Neural cell (in vitro differentiated cells): ENCODE results near the gene HDHD2. TPM values are rescaled to one million over a fixed set of nuclear protein-coding genes. Genes with fewer than 3 reads are reported as not detected.

ENCODE experiments used
- H2AFZ ChIP-seq: fragments of 200-600, 300-800 bp; sonication (generic), shearing (Covaris generic); 2 replicates; pipeline ENCODE4 v1.6.0; 2014; ENCODE audit warnings: low read depth, mild to moderate bottlenecking, antibody characterized with exemption, low read length, moderate library complexity
- H3F3A ChIP-seq: fragments of 200-600 bp; shearing (Covaris generic); 2 replicates; pipeline ENCODE4 v1.6.1; 2016; ENCODE audit warnings: mild to moderate bottlenecking, moderate library complexity, mixed read lengths, antibody characterized with exemption, low read length; ENCODE audit not compliant: insufficient read depth, poor library complexity, severe bottlenecking
- H3K27ac ChIP-seq: fragments of 200-600, 300-800 bp; sonication (generic), shearing (Covaris generic); 2 replicates; pipeline ENCODE4 v1.5.1; 2014; ENCODE audit warnings: mild to moderate bottlenecking, low read length, moderate library complexity
- H3K27me3 ChIP-seq: fragments of 300-800, 200-600 bp; sonication (generic), shearing (Covaris generic); 2 replicates; pipeline ENCODE4 v1.6.0; 2014; ENCODE audit warnings: mild to moderate bottlenecking, low read depth, low read length, moderate library complexity; ENCODE audit not compliant: insufficient read depth
- H3K36me3 ChIP-seq: fragments of 300-800, 200-600 bp; sonication (generic), shearing (Covaris generic); 2 replicates; pipeline ENCODE4 v1.5.1; 2014; ENCODE audit warnings: mild to moderate bottlenecking, antibody characterized with exemption, low read length, moderate library complexity; ENCODE audit not compliant: insufficient read depth
- H3K4me2 ChIP-seq: fragments of 300-800, 200-600 bp; sonication (generic), shearing (Covaris generic); 2 replicates; pipeline ENCODE4 v1.6.0; 2014; ENCODE audit warnings: mild to moderate bottlenecking, low read length
- H3K4me3 ChIP-seq: fragments of 300-800, 200-600 bp; sonication (generic), shearing (Covaris generic); 2 replicates; pipeline ENCODE4 v1.5.1; 2014; ENCODE audit warnings: mild to moderate bottlenecking, low read length, moderate library complexity
- H3K79me2 ChIP-seq: fragments of 200-600 bp; shearing (Covaris generic); replicated peaks from 2 replicates; pipeline ENCODE4 v1.6.0; 2014; ENCODE audit warnings: mild to moderate bottlenecking, low read length, moderate library complexity; ENCODE audit not compliant: insufficient read depth
- H3K9ac ChIP-seq: fragments of 300-800, 200-600 bp; sonication (generic), shearing (Covaris generic); 2 replicates; pipeline ENCODE4 v1.6.1; 2016; ENCODE audit warnings: mild to moderate bottlenecking, low read length, mixed read lengths
- H3K9me2 ChIP-seq: fragments of 200-600 bp; shearing (Covaris generic); 2 replicates; pipeline ENCODE4 v1.6.1; 2016; ENCODE audit warnings: mild to moderate bottlenecking, low read length, mixed read lengths; ENCODE audit not compliant: insufficient read depth
- H3K9me3 ChIP-seq: fragments of 200-600, 300-800 bp; sonication (generic), shearing (Covaris generic); 2 replicates; pipeline ENCODE4 v1.6.1; 2016; ENCODE audit warnings: mild to moderate bottlenecking, mixed run types, low read length, moderate library complexity, mixed read lengths
- H4K20me1 ChIP-seq: fragments of 200-600 bp; shearing (Covaris generic); 2 replicates; pipeline ENCODE4 v1.6.1; 2016; ENCODE audit warnings: mild to moderate bottlenecking, mixed run types; ENCODE audit not compliant: insufficient read depth
- CTCF ChIP-seq: fragments of 450-650 bp; IDR thresholded peaks from 2 replicates; pipeline ENCODE4 v1.5.1; 2014; ENCODE audit warnings: antibody characterized with exemption, mild to moderate bottlenecking, moderate library complexity; ENCODE audit not compliant: poor library complexity, severe bottlenecking
- EP300 ChIP-seq: fragments of 450-650 bp; conservative IDR thresholded peaks from 2 replicates; pipeline ENCODE4 v1.6.1; 2014; ENCODE audit warnings: antibody characterized with exemption, mild to moderate bottlenecking, moderate library complexity; ENCODE audit not compliant: poor library complexity, severe bottlenecking
- EZH2 ChIP-seq: fragments of 200-600, 300-800 bp; shearing (Covaris generic), sonication (generic); IDR thresholded peaks from 2 replicates; pipeline ENCODE4 v1.6.1; 2014; ENCODE audit warnings: antibody characterized with exemption, low read length, borderline replicate concordance, mild to moderate bottlenecking; ENCODE audit not compliant: insufficient read depth, poor library complexity, severe bottlenecking
- MXI1 ChIP-seq: fragments of 450-650 bp; conservative IDR thresholded peaks from 2 replicates; pipeline ENCODE4 v1.6.1; 2014; ENCODE audit warnings: antibody characterized with exemption, mild to moderate bottlenecking; ENCODE audit not compliant: poor library complexity, severe bottlenecking
- POLR2AphosphoS5 ChIP-seq: IDR thresholded peaks from 2 replicates; pipeline ENCODE4 v1.6.1; 2012
- RAD21 ChIP-seq: fragments of 450-650 bp; conservative IDR thresholded peaks from 2 replicates; pipeline ENCODE4 v1.6.1; 2014; ENCODE audit warnings: antibody characterized with exemption, mild to moderate bottlenecking, moderate library complexity
- REST ChIP-seq: IDR thresholded peaks from 2 replicates; pipeline ENCODE4 v1.6.1; 2012; ENCODE audit warnings: borderline replicate concordance
- SMC3 ChIP-seq: fragments of 450-650 bp; conservative IDR thresholded peaks from 2 replicates; pipeline ENCODE4 v1.6.1; 2014; ENCODE audit warnings: antibody characterized with exemption, mild to moderate bottlenecking, moderate library complexity; ENCODE audit not compliant: poor library complexity
- TAF1 ChIP-seq: IDR thresholded peaks from 2 replicates; pipeline ENCODE4 v1.6.1; 2012; ENCODE audit warnings: low read depth
- polyA plus RNA-seq: library from polyadenylated mRNA; depleted of rRNA; stranded (reverse); fragments of >200 nt; gene quantifications from 2 replicates; pipeline ENCODE4 v1.2.3, GENCODE V29; 2014

Gene HDHD2
- polyA plus RNA-seq, 1 donor from 2014 or later: 61.3 TPM

GRCh38 chr18:47168913-47169312, 18.6 kb upstream of the HDHD2 start:
- H3K9me3 ChIP-seq: no peaks in the 10 kb centered on the region
- peaks cover 14% of the 10 kb centered on the region for H3K79me2 ChIP-seq
- no peak overlapping the region for H2AFZ ChIP-seq
- no peaks in the 10 kb centered on the region for H3K27me3 ChIP-seq
- TF ChIP-seq RAD21 (no peak), POLR2AphosphoS5 (no peak), MXI1 (no peak), CTCF (no peak), EP300 (no peak), SMC3 (no peak), TAF1 (no peak), REST (no peak), EZH2 (no peak)
- H3K27ac ChIP-seq: no peak overlapping the region
- H3K9me2 ChIP-seq: no peaks in the 10 kb centered on the region
- H3K4me2 ChIP-seq: no peak overlapping the region
- H4K20me1 ChIP-seq: no peaks in the 10 kb centered on the region
- no peak overlapping the region for H3K9ac ChIP-seq
- H3K36me3 ChIP-seq: no peaks in the 10 kb centered on the region
- no peaks in the 10 kb centered on the region for H3F3A ChIP-seq
- no peak overlapping the region for H3K4me3 ChIP-seq

GRCh38 chr18:47168509-47168908, 18.2 kb upstream of the HDHD2 start:
- no peaks in the 10 kb centered on the region for H3K36me3 ChIP-seq
- H3K4me2 ChIP-seq: no peak overlapping the region
- no peaks in the 10 kb centered on the region for H3F3A ChIP-seq
- no peak for TF ChIP-seq MXI1
- TF ChIP-seq CTCF: no peak
- no peak for TF ChIP-seq REST
- TF ChIP-seq RAD21: no peak
- TF ChIP-seq EP300: no peak
- TF ChIP-seq SMC3: no peak
- TF ChIP-seq TAF1: no peak
- no peak for TF ChIP-seq POLR2AphosphoS5
- TF ChIP-seq EZH2: no peak
- no peaks in the 10 kb centered on the region for H4K20me1 ChIP-seq
- peaks cover 11% of the 10 kb centered on the region for H3K79me2 ChIP-seq
- H3K9ac ChIP-seq: no peak overlapping the region
- no peak overlapping the region for H3K27ac ChIP-seq
- no peaks in the 10 kb centered on the region for H3K9me2 ChIP-seq
- H3K4me3 ChIP-seq: no peak overlapping the region
- H3K27me3 ChIP-seq: no peaks in the 10 kb centered on the region
- H2AFZ ChIP-seq: no peak overlapping the region
- no peaks in the 10 kb centered on the region for H3K9me3 ChIP-seq
